ENCODE results near the gene PGS1. TPM values are rescaled to one million over a fixed set of nuclear protein-coding genes. Genes with fewer than 3 reads are reported as not detected.

The PGS1 gene
- total RNA-seq, 2 donors from 2014 or later, result 52.0 to 98.4 TPM

- no peaks in the 10 kb centered on the region for H3K4me1 ChIP-seq (ENCODE audit: control insufficient read depth in 1 of 2, low read depth in 2 of 2)
- no peak overlapping the region for H3K4me3 ChIP-seq
- ATAC-seq (ENCODE audit: insufficient number of reproducible peaks, low FRiP score, low read depth) (no peak), DNase-seq (ENCODE audit: low spot score) (no peak)
- no peak overlapping the region for H3K27ac ChIP-seq
- H3K9me3 ChIP-seq, result no peaks in the 10 kb centered on the region
- no peaks in the 10 kb centered on the region for H3K36me3 ChIP-seq
- H3K27me3 ChIP-seq (replicated peaks; ENCODE audit: insufficient read depth), result no peaks in the 10 kb centered on the region
- no peak for TF ChIP-seq CTCF (IDR thresholded peaks at IDR 0.05)
These were observed 91.0 kb downstream of the PGS1 start for GRCh38 chr17:78469443-78469842.

DNA sequence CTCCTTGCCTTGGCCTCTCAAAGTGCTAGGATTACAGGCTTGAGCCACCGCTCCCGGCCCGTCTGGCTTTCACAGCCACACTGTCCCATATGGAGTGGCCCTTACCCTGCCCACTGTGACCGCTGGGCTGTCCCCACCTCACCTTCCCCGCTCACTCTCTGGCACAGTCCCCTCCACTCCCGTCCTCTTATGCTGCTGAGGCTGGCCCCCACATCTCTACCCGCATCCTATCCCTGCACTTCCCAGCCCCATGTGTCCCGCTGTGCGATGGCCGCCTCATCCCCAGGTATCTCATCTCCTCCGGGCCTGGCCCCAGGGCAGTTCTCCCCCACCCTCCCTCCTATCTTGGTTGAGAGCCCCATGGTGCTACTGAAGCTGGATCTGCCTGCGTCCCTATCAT lies 93.2 kb downstream of the PGS1 start:
- no peak for DNase-seq (ENCODE audit: low spot score)
- TF ChIP-seq CTCF (IDR thresholded peaks at IDR 0.05), result no peak
- no peaks in the 10 kb centered on the region for H3K36me3 ChIP-seq
- no peak overlapping the region for H3K27ac ChIP-seq
- H3K4me1 ChIP-seq (ENCODE audit: control insufficient read depth in 1 of 2, low read depth in 2 of 2), result no peaks in the 10 kb centered on the region
- no peak overlapping the region for H3K4me3 ChIP-seq
- H3K9me3 ChIP-seq, result no peaks in the 10 kb centered on the region
- no peak for ATAC-seq (ENCODE audit: insufficient number of reproducible peaks, low FRiP score, low read depth)
- H3K27me3 ChIP-seq (replicated peaks; ENCODE audit: insufficient read depth), result no peaks in the 10 kb centered on the region

- TF ChIP-seq CTCF (IDR thresholded peaks at IDR 0.05), result no peak
- DNase-seq (ENCODE audit: low spot score) (no peak), ATAC-seq (ENCODE audit: insufficient number of reproducible peaks, low FRiP score, low read depth) (no peak)
- Histone ChIP-seq H3K36me3 (no peaks in the 10 kb centered on the region), H3K27ac (no peak overlapping the region), H3K9me3 (no peaks in the 10 kb centered on the region), H3K4me1 (ENCODE audit: control insufficient read depth in 1 of 2, low read depth in 2 of 2) (no peaks in the 10 kb centered on the region), H3K27me3 (replicated peaks; ENCODE audit: insufficient read depth) (no peaks in the 10 kb centered on the region), H3K4me3 (no peak overlapping the region)
These were observed 93.8 kb downstream of the PGS1 start for GRCh38 chr17:78472035-78472905.

DNA sequence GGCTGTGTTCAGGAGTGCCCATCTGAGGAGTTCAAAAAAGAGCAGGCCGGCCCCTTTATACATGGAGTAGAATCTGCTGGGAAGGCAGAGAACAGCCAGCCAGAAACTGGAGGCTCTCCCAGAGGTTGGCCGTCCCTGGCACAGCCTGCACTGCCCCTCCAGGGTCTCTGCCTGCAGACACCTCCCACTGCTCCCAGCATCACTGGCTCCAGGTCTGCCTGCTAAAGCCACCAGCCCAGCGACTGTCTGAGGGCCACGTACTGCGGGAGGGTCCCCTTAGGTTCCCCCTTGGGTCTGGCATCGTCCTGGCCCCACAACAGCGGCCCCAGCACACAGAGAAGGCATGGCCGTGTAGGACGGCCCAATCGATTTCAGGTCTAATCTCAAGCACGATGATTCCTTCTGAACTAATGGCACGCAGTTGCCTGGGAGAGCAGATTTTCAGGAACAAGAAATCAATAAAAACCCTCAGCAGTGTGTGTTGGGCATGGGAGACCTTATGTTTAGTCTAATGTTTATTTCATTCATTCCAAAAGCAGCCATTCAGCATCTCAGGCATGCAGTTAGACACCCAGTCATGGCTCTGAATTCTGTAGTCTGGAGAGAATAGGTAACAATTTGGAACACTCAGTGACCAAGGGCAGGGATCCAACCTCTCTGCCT lies 95.6 kb downstream of the PGS1 start:
- TF ChIP-seq CTCF (IDR thresholded peaks at IDR 0.05), result no peak
- DNase-seq (ENCODE audit: low spot score), result no peak
- Histone ChIP-seq H3K36me3 (no peaks in the 10 kb centered on the region), H3K4me1 (ENCODE audit: control insufficient read depth in 1 of 2, low read depth in 2 of 2) (no peaks in the 10 kb centered on the region), H3K27ac (no peak overlapping the region), H3K9me3 (no peaks in the 10 kb centered on the region), H3K27me3 (replicated peaks; ENCODE audit: insufficient read depth) (no peaks in the 10 kb centered on the region), H3K4me3 (no peak overlapping the region)
- no peak for ATAC-seq (ENCODE audit: insufficient number of reproducible peaks, low FRiP score, low read depth)

Other genes with a start within 250 kb of the PGS1 start
- 10 to 100 TPM; 22.6 to 44.3 TPM for gene TMC6, start 249.9 kb upstream of the PGS1 start, total RNA-seq
- gene TMC8, start 247.9 kb upstream of the PGS1 start, total RNA-seq, result 1 to 10 TPM; 5.6 to 9.3 TPM
- gene C17orf99, start 232.3 kb upstream of the PGS1 start, total RNA-seq, result not detected
- 100 to 1,000 TPM in 1 of 2 donors, 10 to 100 TPM in 1; 61.7 to 100 TPM for gene SYNGR2, start 210.1 kb upstream of the PGS1 start, total RNA-seq
- gene TK1, start 191.6 kb upstream of the PGS1 start, total RNA-seq, result 1 to 10 TPM; 3.3 to 3.5 TPM
- gene AFMID, start 191.3 kb upstream of the PGS1 start, total RNA-seq, result 10 to 100 TPM; 18.8 to 44.0 TPM
- gene BIRC5, start 164.4 kb upstream of the PGS1 start, total RNA-seq, result 1 to 10 TPM in 1 of 2 donors, under 1 TPM in 1; 0.14 to 4.2 TPM
- not detected for gene TMEM235, start 147.0 kb upstream of the PGS1 start, total RNA-seq
- gene SOCS3, start 18.6 kb upstream of the PGS1 start, total RNA-seq, result 100 to 1,000 TPM; 313 to 361 TPM
- under 1 TPM; 0.14 TPM for gene DNAH17, start 198.7 kb downstream of the PGS1 start, total RNA-seq